SK-N-SH (cell line): Measurements from ENCODE around the gene ACACB. TPM values are rescaled to one million over a fixed set of nuclear protein-coding genes. Genes with fewer than 3 reads are reported as not detected.

Experiments
- CTCF ChIA-PET: fragments of 300-600, 350-600 bp; formaldehyde crosslinking; extraction: SDS; loops from one replicate; lab custom pipeline; 2021; lab: Yijun Ruan, JAX
- POLR2A ChIA-PET: fragments of 350-600 bp; sonication (Branson Sonifier 250); formaldehyde crosslinking; extraction: SDS; loops from one replicate; lab custom pipeline; 2020; ENCODE audit warnings: antibody characterized with exemption, inconsistent platforms; lab: Yijun Ruan, JAX
- DNase-seq: peaks from one replicate; pipeline ENCODE4 v3.0.0; 2012
- H2AFZ ChIP-seq: fragments of 200-600 bp; sonication (generic); 2 replicates; pipeline ENCODE4 v1.8.1; 2016; ENCODE audit warnings: antibody characterized with exemption, mild to moderate bottlenecking, low read depth
- H3F3A ChIP-seq: fragments of 200-600 bp; sonication (generic); replicated peaks from 2 replicates; pipeline ENCODE3; 2016; ENCODE audit warnings: antibody characterized with exemption, mild to moderate bottlenecking; ENCODE audit not compliant: insufficient read depth
- H3K27ac ChIP-seq, 2 experiments: fragments of 200-500 bp in 1 of 2; fragments of 200-600 bp in 1 of 2; sonication (Bioruptor generic) in 1 of 2; sonication (generic), shearing (Covaris generic) in 1 of 2; 2 replicates each; pipeline versions ENCODE4 v1.5.1 to v1.6.1; 2014 to 2016; ENCODE audit warnings: low read depth in 2 of 2, inconsistent platforms in 1 of 2, low read length in 1 of 2, mild to moderate bottlenecking in 1 of 2, mixed read lengths in 1 of 2
- H3K27me3 ChIP-seq: fragments of 200-600 bp; sonication (generic), shearing (Covaris generic); 2 replicates; pipeline ENCODE4 v1.6.1; 2016; ENCODE audit warnings: mixed run types; ENCODE audit not compliant: insufficient read depth
- H3K36me3 ChIP-seq, 2 experiments: fragments of 200-500 bp in 1 of 2; fragments of 200-600 bp in 1 of 2; sonication (Bioruptor generic) in 1 of 2; sonication (generic) in 1 of 2; replicated peaks in 1 of 2; 2 replicates each; pipeline versions ENCODE3 to v1.5.1; 2014 to 2016; ENCODE audit warnings: low read length in 1 of 2, mild to moderate bottlenecking in 1 of 2; ENCODE audit not compliant: insufficient read depth in 2 of 2, control insufficient read depth in 1 of 2
- H3K4me1 ChIP-seq, 2 experiments: fragments of 200-500 bp in 1 of 2; fragments of 200-600 bp in 1 of 2; sonication (Bioruptor generic) in 1 of 2; sonication (generic), shearing (Covaris generic) in 1 of 2; 2 replicates each; pipeline versions ENCODE4 v1.5.1 to v1.6.1; 2014 to 2016; ENCODE audit warnings: low read depth in 1 of 2, low read length in 1 of 2, mixed run types in 1 of 2; ENCODE audit not compliant: insufficient read depth in 2 of 2, control insufficient read depth in 1 of 2
- H3K4me2 ChIP-seq: fragments of 200-600 bp; sonication (generic), shearing (Covaris generic); 2 replicates; pipeline ENCODE4 v1.6.1; 2017; ENCODE audit warnings: mixed run types
- H3K4me3 ChIP-seq, 2 experiments: fragments of 200-500 bp in 1 of 2; fragments of 200-600 bp in 1 of 2; sonication (Bioruptor generic) in 1 of 2; sonication (generic), shearing (Covaris generic) in 1 of 2; 2 replicates each; pipeline versions ENCODE4 v1.5.1 to v1.8.1; 2014 to 2016; ENCODE audit warnings: low read depth in 2 of 2, inconsistent platforms in 1 of 2, low read length in 1 of 2, mild to moderate bottlenecking in 1 of 2, mixed read lengths in 1 of 2, moderate library complexity in 1 of 2
- H3K79me2 ChIP-seq: fragments of 200-600 bp; sonication (generic); 2 replicates; pipeline ENCODE4 v1.8.1; 2017; ENCODE audit warnings: mild to moderate bottlenecking; ENCODE audit not compliant: insufficient read depth
- H3K9ac ChIP-seq: fragments of 200-600 bp; sonication (generic); 2 replicates; pipeline ENCODE4 v1.6.1; 2017; ENCODE audit warnings: mixed run types
- H3K9me2 ChIP-seq: fragments of 200-600 bp; sonication (generic); 2 replicates; pipeline ENCODE4 v1.6.1; 2017; ENCODE audit warnings: mixed run types
- H3K9me3 ChIP-seq: fragments of 200-600 bp; sonication (generic); 2 replicates; pipeline ENCODE4 v1.6.1; 2017; ENCODE audit warnings: mixed run types, mild to moderate bottlenecking, moderate library complexity
- H4K20me1 ChIP-seq: fragments of 200-600 bp; sonication (generic); 2 replicates; pipeline ENCODE4 v1.6.1; 2017; ENCODE audit warnings: mild to moderate bottlenecking, mixed run types; ENCODE audit not compliant: insufficient read depth
- ELF1 ChIP-seq: IDR thresholded peaks from 2 replicates; pipeline ENCODE4 v1.4.0; 2012
- EZH2phosphoT487 ChIP-seq: fragments of 200-600 bp; sonication (generic); IDR thresholded peaks from 2 replicates; pipeline ENCODE4 v1.6.1; 2017; ENCODE audit warnings: low read depth, mixed run types, mild to moderate bottlenecking, antibody characterized with exemption, moderate library complexity, borderline replicate concordance
- GATA2 ChIP-seq: sonication (generic); formaldehyde crosslinking; IDR thresholded peaks from 2 replicates; pipeline ENCODE4 v1.5.0; 2020; ENCODE audit warnings: mild to moderate bottlenecking, missing genetic modification reagents
- JUND ChIP-seq: IDR thresholded peaks from 2 replicates; pipeline ENCODE4 v1.4.0; 2012
- NFIC ChIP-seq: IDR thresholded peaks from 2 replicates; pipeline ENCODE4 v1.4.0; 2012; ENCODE audit warnings: borderline replicate concordance
- POLR2AphosphoS5 ChIP-seq: IDR thresholded peaks from 2 replicates; pipeline ENCODE4 v1.6.1; 2012; ENCODE audit warnings: low read depth, low read length
- RFX5 ChIP-seq: IDR thresholded peaks from 2 replicates; pipeline ENCODE4 v1.6.1; 2012; ENCODE audit warnings: mild to moderate bottlenecking, improper control_type of control experiment, low read length
- YY1 ChIP-seq: IDR thresholded peaks from 2 replicates; pipeline ENCODE4 v1.4.0; 2012; ENCODE audit warnings: low read depth, mild to moderate bottlenecking
- WGBS: methylation state at CpG from one replicate; pipeline ENCODE4 v1.1.6; 2017; ENCODE audit warnings: low lambda C conversion rate; 5-methylcytosine and 5-hydroxymethylcytosine counted together
- polyA plus RNA-seq, 3 experiments: library from polyadenylated mRNA; depleted of rRNA; stranded (reverse); fragments of >200 nt; gene quantifications; 2 replicates each; pipeline ENCODE4 v1.2.3, GENCODE V29; 2012
- TF ChIP-seq, protein P1 (sequence below): IDR thresholded peaks from 2 replicates; pipeline ENCODE4; 2012
- TF ChIP-seq, protein P2 (sequence below): IDR thresholded peaks from 2 replicates; pipeline ENCODE4 v1.4.0; 2012; ENCODE audit warnings: low read depth
- TF ChIP-seq, protein P3 (sequence below): IDR thresholded peaks from 2 replicates; pipeline ENCODE4 v1.4.0; 2012; ENCODE audit warnings: low read depth, borderline replicate concordance
- TF ChIP-seq, protein P4 (sequence below): fragments of 150-350 bp; IDR thresholded peaks from 2 replicates; pipeline ENCODE4 v1.6.1; 2016; ENCODE audit warnings: mild to moderate bottlenecking, low read depth, low read length
- TF ChIP-seq, protein P5 (sequence below): IDR thresholded peaks from 2 replicates; pipeline ENCODE4 v1.4.0; 2012; ENCODE audit warnings: low read depth, borderline replicate concordance
- TF ChIP-seq, protein P6 (sequence below): fragments of 150-350 bp; IDR thresholded peaks from 2 replicates; pipeline ENCODE4 v1.6.1; 2017; ENCODE audit warnings: antibody characterized with exemption, low read length, low read depth, borderline replicate concordance

ACACB gene
- polyA plus RNA-seq, 1 of the 3 experiments (the other 2 are of a cell fraction), result 6.1 TPM

DNA sequence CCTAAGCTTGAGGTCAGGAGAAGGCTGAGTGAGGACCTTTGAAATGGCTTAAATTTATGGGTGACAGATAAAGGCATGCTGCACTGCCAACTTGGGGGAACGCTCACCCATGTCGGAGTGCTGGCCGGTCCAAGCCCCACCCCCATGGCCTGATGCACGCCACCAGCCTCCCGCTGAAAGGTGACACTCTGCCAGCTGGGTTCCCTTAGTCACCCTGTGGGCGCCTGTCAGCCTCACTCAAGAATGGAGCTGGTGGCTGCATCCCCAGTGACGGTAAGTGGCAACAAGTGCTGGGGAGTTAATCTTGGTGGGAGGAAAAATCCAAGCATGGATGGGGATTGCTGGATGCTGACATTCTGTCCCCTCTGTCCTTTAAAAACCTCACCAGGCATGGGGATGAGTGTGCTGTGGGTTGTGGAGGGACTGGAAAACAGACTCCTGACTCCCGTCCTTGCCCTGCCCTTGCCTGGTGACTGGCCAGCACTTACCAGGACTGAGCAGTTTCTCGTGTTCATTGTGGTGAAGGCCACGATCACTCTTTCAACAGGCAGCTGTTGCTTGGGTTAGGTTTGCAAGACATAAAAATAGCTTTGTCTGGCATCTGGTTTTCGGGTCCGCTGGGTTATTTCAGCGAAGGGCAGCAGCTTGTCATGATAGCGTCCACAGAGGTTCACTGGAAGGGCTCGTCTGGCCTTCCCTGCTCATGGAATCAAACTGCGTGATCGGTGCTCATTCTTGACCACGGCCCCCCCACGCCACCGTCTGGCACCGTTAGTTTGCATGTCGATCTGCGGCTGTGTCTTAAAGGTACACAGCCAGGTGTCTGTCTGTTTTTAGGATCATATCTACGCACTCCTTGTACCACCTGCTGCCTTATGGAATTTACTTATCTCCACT is 15.0 kb downstream of the ACACB start:
- WGBS, result 76% methylated on average over 16 of the region's 24 CpGs
- H3K9me3 ChIP-seq, result no peaks in the 10 kb centered on the region
- POLR2A ChIA-PET, result no interaction called here
- H3K4me3 ChIP-seq, result no peak overlapping the region
- H3F3A ChIP-seq, result no peaks in the 10 kb centered on the region
- H3K36me3 ChIP-seq, result no peaks in the 10 kb centered on the region
- H3K9me2 ChIP-seq, result no peaks in the 10 kb centered on the region
- no peak overlapping the region for H3K27ac ChIP-seq
- TF ChIP-seq POLR2AphosphoS5, result no peak
- TF ChIP-seq, protein P1, sequence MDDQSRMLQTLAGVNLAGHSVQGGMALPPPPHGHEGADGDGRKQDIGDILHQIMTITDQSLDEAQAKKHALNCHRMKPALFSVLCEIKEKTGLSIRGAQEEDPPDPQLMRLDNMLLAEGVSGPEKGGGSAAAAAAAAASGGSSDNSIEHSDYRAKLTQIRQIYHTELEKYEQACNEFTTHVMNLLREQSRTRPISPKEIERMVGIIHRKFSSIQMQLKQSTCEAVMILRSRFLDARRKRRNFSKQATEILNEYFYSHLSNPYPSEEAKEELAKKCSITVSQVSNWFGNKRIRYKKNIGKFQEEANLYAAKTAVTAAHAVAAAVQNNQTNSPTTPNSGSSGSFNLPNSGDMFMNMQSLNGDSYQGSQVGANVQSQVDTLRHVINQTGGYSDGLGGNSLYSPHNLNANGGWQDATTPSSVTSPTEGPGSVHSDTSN, result no peak
- no peak for TF ChIP-seq YY1
- no peak for TF ChIP-seq EZH2phosphoT487
- TF ChIP-seq GATA2 (CRISPR knock-in tag), result no peak
- no peak for TF ChIP-seq JUND
- TF ChIP-seq, protein P2, sequence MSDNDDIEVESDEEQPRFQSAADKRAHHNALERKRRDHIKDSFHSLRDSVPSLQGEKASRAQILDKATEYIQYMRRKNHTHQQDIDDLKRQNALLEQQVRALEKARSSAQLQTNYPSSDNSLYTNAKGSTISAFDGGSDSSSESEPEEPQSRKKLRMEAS, result no peak
- TF ChIP-seq, protein P3, sequence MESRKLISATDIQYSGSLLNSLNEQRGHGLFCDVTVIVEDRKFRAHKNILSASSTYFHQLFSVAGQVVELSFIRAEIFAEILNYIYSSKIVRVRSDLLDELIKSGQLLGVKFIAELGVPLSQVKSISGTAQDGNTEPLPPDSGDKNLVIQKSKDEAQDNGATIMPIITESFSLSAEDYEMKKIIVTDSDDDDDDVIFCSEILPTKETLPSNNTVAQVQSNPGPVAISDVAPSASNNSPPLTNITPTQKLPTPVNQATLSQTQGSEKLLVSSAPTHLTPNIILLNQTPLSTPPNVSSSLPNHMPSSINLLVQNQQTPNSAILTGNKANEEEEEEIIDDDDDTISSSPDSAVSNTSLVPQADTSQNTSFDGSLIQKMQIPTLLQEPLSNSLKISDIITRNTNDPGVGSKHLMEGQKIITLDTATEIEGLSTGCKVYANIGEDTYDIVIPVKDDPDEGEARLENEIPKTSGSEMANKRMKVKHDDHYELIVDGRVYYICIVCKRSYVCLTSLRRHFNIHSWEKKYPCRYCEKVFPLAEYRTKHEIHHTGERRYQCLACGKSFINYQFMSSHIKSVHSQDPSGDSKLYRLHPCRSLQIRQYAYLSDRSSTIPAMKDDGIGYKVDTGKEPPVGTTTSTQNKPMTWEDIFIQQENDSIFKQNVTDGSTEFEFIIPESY, result no peak
- TF ChIP-seq, protein P4, sequence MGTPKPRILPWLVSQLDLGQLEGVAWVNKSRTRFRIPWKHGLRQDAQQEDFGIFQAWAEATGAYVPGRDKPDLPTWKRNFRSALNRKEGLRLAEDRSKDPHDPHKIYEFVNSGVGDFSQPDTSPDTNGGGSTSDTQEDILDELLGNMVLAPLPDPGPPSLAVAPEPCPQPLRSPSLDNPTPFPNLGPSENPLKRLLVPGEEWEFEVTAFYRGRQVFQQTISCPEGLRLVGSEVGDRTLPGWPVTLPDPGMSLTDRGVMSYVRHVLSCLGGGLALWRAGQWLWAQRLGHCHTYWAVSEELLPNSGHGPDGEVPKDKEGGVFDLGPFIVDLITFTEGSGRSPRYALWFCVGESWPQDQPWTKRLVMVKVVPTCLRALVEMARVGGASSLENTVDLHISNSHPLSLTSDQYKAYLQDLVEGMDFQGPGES, result no peak
- TF ChIP-seq, protein P5, sequence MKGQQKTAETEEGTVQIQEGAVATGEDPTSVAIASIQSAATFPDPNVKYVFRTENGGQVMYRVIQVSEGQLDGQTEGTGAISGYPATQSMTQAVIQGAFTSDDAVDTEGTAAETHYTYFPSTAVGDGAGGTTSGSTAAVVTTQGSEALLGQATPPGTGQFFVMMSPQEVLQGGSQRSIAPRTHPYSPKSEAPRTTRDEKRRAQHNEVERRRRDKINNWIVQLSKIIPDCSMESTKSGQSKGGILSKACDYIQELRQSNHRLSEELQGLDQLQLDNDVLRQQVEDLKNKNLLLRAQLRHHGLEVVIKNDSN, result no peak
- TF ChIP-seq, protein P6, sequence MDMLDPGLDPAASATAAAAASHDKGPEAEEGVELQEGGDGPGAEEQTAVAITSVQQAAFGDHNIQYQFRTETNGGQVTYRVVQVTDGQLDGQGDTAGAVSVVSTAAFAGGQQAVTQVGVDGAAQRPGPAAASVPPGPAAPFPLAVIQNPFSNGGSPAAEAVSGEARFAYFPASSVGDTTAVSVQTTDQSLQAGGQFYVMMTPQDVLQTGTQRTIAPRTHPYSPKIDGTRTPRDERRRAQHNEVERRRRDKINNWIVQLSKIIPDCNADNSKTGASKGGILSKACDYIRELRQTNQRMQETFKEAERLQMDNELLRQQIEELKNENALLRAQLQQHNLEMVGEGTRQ, result no peak
- no peak for TF ChIP-seq ELF1
- no peak for TF ChIP-seq RFX5
- no peak for TF ChIP-seq NFIC
- TF ChIP-seq, all 33 proteins: peak for 0
- Histone ChIP-seq H3K4me2 (no peak overlapping the region), H3K4me1 (peaks cover 0 to 7% of the 10 kb centered on the region in 2 experiments; a peak in 1 of 4 replicates), H3K79me2 (no peaks in the 10 kb centered on the region), H3K27me3 (no peaks in the 10 kb centered on the region), H3K9ac (no peak overlapping the region), H4K20me1 (no peaks in the 10 kb centered on the region), H2AFZ (no peak overlapping the region)
- CTCF ChIA-PET, result interaction anchor here (1.0 to 2.1 kb wide), 7 partner anchors 9 to 341 kb away, joined by 3 to 9 read pairs (median 3); no protein-coding TSS in a partner anchor
- DNase-seq, result peak; percentile 27
